ENCODE results near the gene CCM2.

DNA sequence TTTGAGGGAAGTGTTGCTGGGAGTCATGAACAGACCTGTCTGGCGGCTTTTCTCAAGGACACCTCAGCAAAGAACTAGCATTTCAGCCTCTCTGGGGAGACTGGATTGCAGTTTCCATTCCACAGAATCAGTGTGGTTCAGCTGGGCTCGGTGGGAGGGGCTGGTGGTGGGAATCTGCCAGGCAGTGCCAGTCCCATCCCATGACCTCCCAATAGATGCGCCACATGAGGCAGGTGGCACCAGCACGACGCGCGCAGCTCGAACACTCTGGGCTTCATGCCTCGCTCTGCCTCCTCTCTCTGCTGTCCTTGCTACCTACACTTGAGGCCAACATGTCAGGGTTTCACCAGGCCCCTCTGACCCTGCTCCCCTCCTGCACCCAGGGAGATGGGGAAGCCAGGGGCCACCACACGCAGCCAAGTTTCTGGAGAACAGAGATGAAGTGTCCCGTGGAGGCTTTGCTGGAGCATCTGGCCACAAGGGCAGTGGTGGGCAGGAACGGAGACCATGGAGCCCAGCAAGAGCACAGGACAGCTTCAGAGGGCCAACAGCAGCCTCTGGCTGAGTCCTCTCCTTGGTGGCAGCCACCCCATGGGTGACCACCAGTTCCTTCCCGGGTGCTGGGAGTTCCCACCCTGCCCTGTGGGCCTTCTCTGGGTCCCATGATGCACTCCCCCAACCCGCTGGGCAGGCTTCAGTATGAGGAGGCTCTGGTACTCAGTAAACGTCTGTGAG, 86.5 kb downstream of the CCM2 start:
- TF ChIP-seq, protein P1, sequence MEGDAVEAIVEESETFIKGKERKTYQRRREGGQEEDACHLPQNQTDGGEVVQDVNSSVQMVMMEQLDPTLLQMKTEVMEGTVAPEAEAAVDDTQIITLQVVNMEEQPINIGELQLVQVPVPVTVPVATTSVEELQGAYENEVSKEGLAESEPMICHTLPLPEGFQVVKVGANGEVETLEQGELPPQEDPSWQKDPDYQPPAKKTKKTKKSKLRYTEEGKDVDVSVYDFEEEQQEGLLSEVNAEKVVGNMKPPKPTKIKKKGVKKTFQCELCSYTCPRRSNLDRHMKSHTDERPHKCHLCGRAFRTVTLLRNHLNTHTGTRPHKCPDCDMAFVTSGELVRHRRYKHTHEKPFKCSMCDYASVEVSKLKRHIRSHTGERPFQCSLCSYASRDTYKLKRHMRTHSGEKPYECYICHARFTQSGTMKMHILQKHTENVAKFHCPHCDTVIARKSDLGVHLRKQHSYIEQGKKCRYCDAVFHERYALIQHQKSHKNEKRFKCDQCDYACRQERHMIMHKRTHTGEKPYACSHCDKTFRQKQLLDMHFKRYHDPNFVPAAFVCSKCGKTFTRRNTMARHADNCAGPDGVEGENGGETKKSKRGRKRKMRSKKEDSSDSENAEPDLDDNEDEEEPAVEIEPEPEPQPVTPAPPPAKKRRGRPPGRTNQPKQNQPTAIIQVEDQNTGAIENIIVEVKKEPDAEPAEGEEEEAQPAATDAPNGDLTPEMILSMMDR (IDR thresholded peaks at IDR 0.05), result no peak
- TF ChIP-seq POLR2A (IDR thresholded peaks at IDR 0.05), result no peak
- TF ChIP-seq POLR2AphosphoS5 (IDR thresholded peaks at IDR 0.05), result no peak
